Brain pericyte (primary cell): Measurements from ENCODE around the gene PAK4.
"Not testable (repeated sequence)": the region's sequence is repeated elsewhere in the genome, so short reads cannot be mapped to it uniquely, and the experiment has no call there.

Source experiments
- DNase-seq: peaks from one replicate; pipeline ENCODE4 v3.0.0-alpha.2; 2012; ENCODE audit warnings: low read depth, low spot score

The PAK4 gene

DNA sequence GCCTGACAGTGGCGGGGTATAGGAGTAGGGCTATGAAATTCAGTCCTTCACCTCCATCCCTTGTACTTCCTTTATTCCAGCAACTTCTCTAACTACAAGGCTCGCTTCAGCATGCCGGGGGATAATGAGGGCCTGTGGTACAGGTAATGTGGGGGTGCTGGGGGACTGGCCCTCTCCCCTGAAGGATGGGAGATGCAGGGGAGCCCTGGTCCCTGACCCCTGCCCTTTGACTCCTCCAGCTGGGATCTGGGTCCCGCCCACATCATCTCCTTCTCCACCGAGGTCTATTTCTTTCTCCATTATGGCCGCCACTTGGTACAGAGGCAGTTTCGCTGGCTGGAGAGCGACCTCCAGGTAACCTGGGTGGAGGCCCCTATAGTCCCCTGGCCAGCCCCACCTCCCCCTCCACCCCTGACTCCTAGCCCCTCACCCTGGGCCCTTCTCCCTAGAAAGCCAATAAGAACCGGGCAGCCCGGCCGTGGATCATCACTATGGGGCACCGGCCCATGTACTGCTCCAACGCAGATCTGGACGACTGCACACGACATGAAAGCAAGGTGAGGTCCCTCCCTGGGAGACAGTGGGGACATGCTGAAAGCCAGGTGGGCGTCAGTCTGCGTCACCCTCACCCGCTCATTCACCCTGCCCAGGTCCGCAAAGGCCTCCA is 25.0 kb upstream of the PAK4 start:
- no peak for DNase-seq

- no peak for DNase-seq
Measured at GRCh38 chr19:39103151-39103550, 22.4 kb upstream of the PAK4 start.

DNA sequence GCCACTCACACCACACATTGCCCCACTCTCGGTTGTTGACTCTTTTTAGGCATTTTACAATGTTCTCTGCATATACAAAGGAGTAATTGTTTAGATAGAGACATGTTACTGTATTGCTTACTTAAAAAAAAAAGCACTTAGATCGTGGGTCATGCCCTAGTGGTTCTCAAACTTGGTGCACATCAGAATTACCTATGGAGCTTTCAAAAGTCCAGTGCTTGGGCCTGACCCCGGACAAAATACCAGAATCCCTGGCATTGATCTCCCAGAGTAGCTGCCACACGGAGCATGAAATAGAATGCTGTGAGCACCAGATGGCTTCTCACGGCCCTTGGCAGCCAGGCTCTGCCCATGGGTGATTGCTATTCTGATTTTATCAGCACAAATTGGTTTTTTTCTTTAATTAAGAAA is 21.4 kb upstream of the PAK4 start:
- DNase-seq = no peak

DNA sequence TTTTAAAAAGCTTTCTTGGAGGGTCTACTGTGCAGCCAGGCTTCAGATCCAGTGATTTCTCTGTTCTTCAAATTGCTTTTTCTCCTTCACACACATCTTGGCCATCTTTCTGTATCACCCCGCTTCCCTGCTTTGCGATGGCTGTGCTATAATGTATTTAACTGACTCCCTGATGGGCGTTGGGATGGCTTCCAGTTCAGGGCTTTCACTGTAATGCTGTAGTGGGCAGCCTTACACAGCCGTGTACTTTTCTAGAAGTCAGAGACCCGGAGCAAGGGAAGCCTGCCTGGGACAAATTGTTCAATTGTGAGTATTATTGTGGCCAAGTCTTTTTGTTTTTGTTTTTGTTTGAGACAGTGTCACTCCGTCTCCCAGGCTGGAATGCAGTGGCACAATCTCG is 19.4 kb upstream of the PAK4 start:
- DNase-seq = no peak

DNA sequence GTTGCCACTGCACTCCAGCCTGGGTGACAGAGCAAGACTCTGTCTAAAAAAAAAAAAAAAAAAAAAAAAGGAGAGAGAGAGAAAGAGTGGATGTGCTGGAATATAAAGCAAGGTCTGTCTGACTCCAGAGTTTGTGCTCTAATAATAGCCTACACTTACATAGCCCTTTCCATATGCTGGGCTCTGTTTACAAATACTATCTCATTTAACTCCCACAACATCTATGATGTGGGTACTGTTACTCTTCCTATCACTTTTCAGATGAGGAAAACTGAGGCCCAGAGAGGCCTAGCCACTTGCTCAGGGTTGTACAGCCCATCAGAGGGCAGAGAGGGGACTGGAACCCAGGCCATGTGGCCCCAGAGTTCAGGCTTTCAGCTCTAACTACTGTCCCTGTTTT is 15.9 kb upstream of the PAK4 start:
- no peak for DNase-seq

DNA sequence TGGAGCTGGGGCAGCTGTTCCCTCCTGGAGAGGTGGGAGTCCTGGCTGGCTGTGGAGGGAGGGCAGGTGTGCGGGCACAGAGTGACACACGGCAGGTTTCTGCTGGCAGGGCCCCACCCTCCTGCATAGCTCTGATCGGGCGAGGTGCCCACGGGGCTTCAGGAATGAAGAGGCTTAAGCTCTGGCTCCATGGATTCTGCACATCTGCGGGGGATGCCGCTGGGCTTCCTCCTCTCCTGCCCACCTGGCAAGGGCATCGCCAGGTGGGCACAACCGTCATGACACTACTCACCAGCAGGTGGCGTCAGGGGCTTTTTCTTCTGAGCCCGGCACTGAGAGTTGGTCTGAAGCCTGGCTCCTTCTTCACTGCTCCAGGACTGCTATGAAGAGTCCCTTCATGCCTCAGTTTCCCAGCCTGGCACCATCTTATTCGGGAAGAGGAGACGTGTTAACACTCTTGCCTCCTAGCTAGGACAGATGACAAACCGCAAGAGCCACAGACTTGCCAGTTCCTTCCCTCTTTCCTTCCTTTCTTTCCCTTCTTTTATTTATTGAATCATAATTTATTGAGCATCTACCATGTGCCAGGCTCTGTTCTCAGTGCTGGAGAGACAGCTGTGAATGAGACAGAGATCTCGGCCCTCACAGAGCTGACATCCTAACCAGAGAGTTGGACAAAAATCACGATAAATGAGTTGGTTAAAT is 15.2 kb upstream of the PAK4 start:
- DNase-seq = no peak

- DNase-seq = no peak
Measured at GRCh38 chr19:39111593-39112199, 13.9 kb upstream of the PAK4 start.

- no peak for DNase-seq
Measured at GRCh38 chr19:39112338-39112890, 13.2 kb upstream of the PAK4 start.

- no peak for DNase-seq
Measured at GRCh38 chr19:39113199-39113598, 12.4 kb upstream of the PAK4 start.

DNA sequence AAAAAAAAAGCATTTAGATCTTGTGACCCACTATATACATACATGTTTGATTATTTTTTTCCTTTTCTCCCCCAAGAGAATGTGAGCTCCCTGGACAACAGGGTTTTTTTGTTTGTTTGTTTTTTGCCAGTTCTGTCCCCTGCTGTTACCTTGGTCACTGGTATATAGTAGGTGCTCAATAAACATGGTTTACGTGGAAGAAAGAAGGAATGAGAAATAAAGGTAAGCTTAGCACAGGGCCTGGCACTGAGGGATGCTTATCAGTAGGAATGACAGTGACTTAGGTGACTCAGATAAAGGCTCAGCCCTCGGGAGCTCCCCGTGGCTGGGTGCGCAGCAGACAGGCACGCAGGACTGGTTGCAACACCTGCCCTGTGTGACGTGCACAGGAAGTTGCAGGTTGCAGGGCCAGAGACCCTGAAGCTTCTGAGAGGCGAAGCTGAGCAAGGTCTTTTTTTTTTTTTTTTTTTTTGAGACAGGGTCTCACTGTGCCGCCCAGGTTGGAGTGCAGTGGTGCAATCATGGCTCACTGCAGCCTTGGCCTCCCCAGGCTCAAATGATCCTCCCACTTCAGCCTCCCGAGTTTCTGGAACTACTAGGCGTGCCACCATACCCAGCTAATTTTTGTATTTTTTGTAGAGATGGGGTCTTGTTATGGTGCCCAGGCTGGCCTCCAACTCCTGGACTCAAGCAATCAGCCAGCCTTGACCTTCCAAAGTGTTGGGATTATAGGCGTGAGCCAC is 10.3 kb upstream of the PAK4 start:
- no peak for DNase-seq

GRCh38 chr19:39117023-39117422 is 8.6 kb upstream of the PAK4 start:
- not testable (repeated sequence) for DNase-seq

DNA sequence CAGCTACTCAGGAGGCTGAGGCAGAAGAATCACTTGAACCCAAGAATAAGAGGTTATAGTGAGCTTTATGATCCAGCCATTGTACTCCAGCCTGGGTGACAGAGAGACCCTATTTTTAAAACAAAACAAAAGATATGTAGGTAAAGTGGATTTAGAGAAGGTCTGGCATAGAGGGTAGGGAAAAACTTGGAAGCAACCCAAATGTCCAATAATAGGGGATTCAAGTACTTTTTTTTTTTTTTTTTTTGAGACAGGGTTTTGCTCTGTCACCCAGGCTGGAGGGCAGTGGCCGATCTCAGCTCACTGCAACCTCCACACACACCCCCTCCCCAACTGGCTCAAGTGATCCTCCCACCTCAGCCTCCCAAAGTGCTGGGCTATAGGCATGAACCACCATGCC is 5.8 kb upstream of the PAK4 start:
- DNase-seq = no peak

- DNase-seq = no peak
Measured at GRCh38 chr19:39122934-39123731, 2.5 kb upstream of the PAK4 start.

GRCh38 chr19:39124136-39124764 is 1.3 kb upstream of the PAK4 start:
- DNase-seq = no peak

- DNase-seq = no peak
Measured at GRCh38 chr19:39125199-39125553, 410 bp upstream of the PAK4 start.

GRCh38 chr19:39126312-39127187 is 964 bp downstream of the PAK4 start:
- DNase-seq = no peak

DNA sequence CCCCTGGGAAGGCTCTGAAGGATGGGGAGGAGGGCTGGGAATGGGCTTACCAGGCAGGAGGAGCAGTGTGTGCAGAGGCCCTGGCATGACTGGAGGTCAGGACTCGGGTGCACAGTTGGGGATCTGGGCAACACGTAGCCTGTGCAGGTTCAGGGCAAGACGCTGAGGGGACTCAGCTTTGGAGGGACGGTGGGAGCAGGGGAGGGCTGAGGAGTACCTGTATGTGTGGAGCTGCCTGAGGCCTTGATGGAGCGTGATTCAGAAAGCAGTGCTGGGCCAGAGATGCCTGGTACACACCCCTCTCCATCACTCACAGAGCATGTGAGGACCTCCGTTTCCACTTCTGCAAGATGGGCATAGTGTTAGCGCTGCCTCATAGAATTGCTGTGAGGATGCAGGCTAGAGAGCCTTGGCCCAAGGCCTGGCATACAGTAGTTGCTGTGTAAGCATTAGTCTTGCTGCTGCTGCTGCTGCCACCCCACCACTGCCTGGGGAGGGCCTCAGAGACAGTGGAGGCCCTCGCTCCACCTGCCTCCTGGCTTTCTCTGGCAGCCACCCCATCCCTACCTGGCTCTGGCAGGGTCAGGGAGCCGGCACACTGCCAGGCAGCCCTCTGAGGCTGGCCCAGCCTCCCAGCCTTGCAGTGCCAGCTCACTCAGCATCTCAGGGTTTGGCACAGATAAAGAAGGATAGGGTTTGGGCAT is 2.4 kb downstream of the PAK4 start:
- no peak for DNase-seq

DNA sequence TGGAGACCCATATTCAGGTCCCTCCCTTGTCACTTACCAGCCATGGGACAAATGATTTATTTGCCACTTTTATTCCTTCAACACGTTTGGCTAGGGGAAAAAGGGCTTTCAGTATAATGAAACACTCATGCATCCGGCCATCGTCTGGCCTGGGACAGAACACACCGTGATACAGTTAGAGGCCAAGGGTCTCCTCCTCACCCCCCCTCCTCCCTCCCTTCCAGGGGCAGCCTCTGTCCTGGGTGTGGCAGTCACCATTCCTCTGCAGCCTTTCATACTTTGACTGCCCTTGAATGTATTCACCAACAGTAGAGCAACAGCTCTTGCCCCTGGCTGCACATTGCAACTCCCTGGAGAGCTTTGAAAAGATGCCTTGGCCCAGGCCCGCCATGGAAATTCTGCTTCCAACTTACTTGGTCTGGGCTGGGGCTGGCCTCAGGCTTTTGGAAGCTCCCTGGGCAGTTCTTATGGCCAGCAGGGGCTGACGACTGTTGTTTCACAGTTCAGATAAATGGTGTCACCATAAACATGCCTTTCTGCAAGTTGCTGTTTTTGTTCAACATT is 3.0 kb downstream of the PAK4 start:
- no peak for DNase-seq

DNA sequence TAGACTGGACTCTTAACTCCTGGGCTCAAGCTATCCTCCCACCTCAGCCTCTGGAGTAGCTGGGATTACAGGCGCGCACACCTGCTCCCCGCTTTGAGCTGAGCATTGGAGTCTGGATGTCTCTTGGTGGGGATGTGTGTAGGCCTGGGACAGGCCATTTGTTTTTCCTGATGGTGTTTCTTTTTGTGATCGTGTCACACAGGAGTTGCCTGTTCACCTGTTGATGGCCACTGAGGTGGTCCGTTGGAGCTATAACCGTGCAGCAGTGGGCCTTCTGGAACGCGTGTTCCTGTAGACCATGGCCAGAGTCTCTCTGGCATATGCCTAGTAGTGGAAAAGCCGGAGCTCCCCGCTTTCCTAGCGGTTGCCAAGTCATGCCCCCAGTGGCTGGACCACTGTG is 3.5 kb downstream of the PAK4 start:
- no peak for DNase-seq
